CD4-positive, CD25-positive, alpha-beta regulatory T cell (primary cell): Measurements from ENCODE around the gene LRTM1. TPM values are rescaled to one million over a fixed set of nuclear protein-coding genes. Genes with fewer than 3 reads are reported as not detected.

Experiments used
- ATAC-seq, 2 donors: fragments of 150-1000 bp; cut with Tn5 transposase; one replicate each; pipeline ENCODE4 v1.10.0; 2021; ENCODE audit warnings: low read depth in 2 of 2, moderate number of reproducible peaks in 2 of 2, moderate library complexity in 1 of 2
- DNase-seq, 3 donors: peaks; one replicate each; pipeline versions ENCODE4 v3.0.0 to v3.0.0-alpha.2; 2012 to 2022; ENCODE audit warnings: mixed read lengths in 1 of 3
- H3K27ac ChIP-seq: one replicate; pipeline ENCODE4 v1.7.0; 2013; ENCODE audit warnings: mild to moderate bottlenecking, low read length; ENCODE audit not compliant: insufficient read depth, poor library complexity, severe bottlenecking
- H3K27me3 ChIP-seq: one replicate; pipeline ENCODE4 v1.7.0; 2013; ENCODE audit warnings: low read length; ENCODE audit not compliant: control insufficient read depth, insufficient read depth
- H3K36me3 ChIP-seq: one replicate; pipeline ENCODE4 v1.7.0; 2013; ENCODE audit warnings: mild to moderate bottlenecking, low read length, moderate library complexity; ENCODE audit not compliant: control insufficient read depth, insufficient read depth
- H3K4me1 ChIP-seq: 2 replicates; pipeline ENCODE4 v1.7.0; 2013; ENCODE audit warnings: mild to moderate bottlenecking, low read length; ENCODE audit not compliant: insufficient read depth, control insufficient read depth, poor library complexity, severe bottlenecking
- H3K4me3 ChIP-seq: one replicate; pipeline ENCODE4 v1.7.0; 2013; ENCODE audit warnings: low read depth, mild to moderate bottlenecking, low read length, moderate library complexity
- H3K9me3 ChIP-seq, 2 experiments: 1 replicate in 1 of 2; 2 replicates in 1 of 2; pipeline ENCODE4 v1.7.0; 2013; ENCODE audit warnings: low read length in 2 of 2, mild to moderate bottlenecking in 1 of 2, moderate library complexity in 1 of 2; ENCODE audit not compliant: control insufficient read depth in 2 of 2
- H3K27ac Mint-ChIP-seq, 3 donors: one replicate each; pipeline ENCODE4 v1.8.0; 2020 to 2022; ENCODE audit warnings: mild to moderate bottlenecking in 3 of 3, mixed read lengths in 3 of 3, moderate library complexity in 2 of 3
- H3K27me3 Mint-ChIP-seq: one replicate; pipeline ENCODE4 v1.8.0; 2022; ENCODE audit warnings: mild to moderate bottlenecking, mixed read lengths
- H3K36me3 Mint-ChIP-seq: one replicate; pipeline ENCODE4 v1.8.0; 2020; ENCODE audit warnings: mixed read lengths
- H3K4me1 Mint-ChIP-seq, 4 donors: one replicate each; pipeline ENCODE4 v1.8.0; 2020 to 2022; ENCODE audit warnings: mixed read lengths in 4 of 4, mild to moderate bottlenecking in 1 of 4
- H3K4me3 Mint-ChIP-seq, 4 donors: one replicate each; pipeline ENCODE4 v1.8.0; 2020 to 2022; ENCODE audit warnings: mild to moderate bottlenecking in 4 of 4, mixed read lengths in 4 of 4, moderate library complexity in 3 of 4
- H3K9me3 Mint-ChIP-seq, 7 donors: one replicate each; pipeline ENCODE4 v1.8.0; 2020 to 2022; ENCODE audit warnings: mixed read lengths in 7 of 7, mild to moderate bottlenecking in 3 of 7, moderate library complexity in 2 of 7
- polyA plus RNA-seq, 4 donors: library from polyadenylated mRNA; unstranded; fragments of 300-500 nt; fragmentation: Illumina TruSeq; gene quantifications; one replicate each; pipeline ENCODE4 v1.2.3, GENCODE V29; 2021
- total RNA-seq: library from RNA; stranded (reverse); gene quantifications from one replicate; pipeline ENCODE4 v1.2.3, GENCODE V29; 2022

The LRTM1 gene
- total and polyA plus RNA-seq, 5 donors from 2014 or later = not detected

DNA sequence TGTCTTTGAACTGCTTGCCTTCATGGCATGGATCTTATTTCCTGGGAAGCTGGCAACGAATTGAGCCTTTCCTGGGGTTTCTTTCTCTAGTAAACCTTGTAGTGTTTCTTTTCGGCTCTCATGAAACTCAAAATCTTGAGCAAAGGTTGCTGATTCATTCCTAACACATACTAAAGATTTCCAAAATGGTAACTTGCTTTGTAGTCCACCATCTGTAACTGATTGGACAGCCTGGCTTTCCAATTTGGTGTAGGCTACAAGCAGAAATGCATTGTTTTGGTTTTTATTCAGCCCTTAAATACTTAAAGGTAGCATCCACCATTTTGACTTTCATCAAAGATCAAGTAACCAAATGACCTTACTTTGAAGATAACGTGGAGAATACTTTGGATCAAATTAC, 38.1 kb downstream of the LRTM1 start:
- no peaks in the 10 kb centered on the region for H3K27me3 Mint-ChIP-seq
- Histone ChIP-seq H3K36me3 (no peaks in the 10 kb centered on the region), H3K4me3 (no peak overlapping the region), H3K4me1 (no peaks in the 10 kb centered on the region), H3K27ac (no peak overlapping the region), H3K27me3 (no peaks in the 10 kb centered on the region), H3K9me3 (no peaks in the 10 kb centered on the region)
- peaks cover 0 to 4% (median 0%) of the 10 kb centered on the region in 7 donors for H3K9me3 Mint-ChIP-seq
- DNase-seq = no peak
- no peak for ATAC-seq
- no peaks in the 10 kb centered on the region for H3K36me3 Mint-ChIP-seq
- H3K4me3 Mint-ChIP-seq = no peak overlapping the region
- no peaks in the 10 kb centered on the region for H3K4me1 Mint-ChIP-seq
- H3K27ac Mint-ChIP-seq = no peak overlapping the region

DNA sequence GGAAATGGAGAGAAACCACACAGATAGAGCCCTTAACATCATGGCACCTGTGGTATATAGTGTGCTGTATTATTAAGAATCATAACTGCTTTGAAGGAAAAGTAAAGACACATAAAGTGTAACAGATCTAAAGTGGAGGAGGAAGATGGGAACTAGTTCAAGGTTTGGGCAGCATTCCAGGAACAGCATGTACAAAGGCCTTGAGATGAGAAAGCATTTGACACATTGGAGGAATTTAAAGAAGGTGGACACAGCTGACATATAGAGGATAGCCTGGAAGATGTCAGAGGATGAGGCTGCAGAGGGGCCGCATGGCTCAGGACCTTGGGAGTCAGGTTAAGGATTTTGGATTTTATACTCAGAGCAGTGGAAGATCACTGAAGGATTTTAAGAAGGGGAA, 39.0 kb downstream of the LRTM1 start:
- Mint-ChIP-seq H3K9me3 (peaks cover 0 to 4% (median under 1%) of the 10 kb centered on the region in 7 donors), H3K4me1 (no peaks in the 10 kb centered on the region), H3K4me3 (no peak overlapping the region), H3K27ac (no peak overlapping the region), H3K36me3 (no peaks in the 10 kb centered on the region), H3K27me3 (no peaks in the 10 kb centered on the region)
- ATAC-seq (no peak), DNase-seq (no peak)
- Histone ChIP-seq H3K27ac (no peak overlapping the region), H3K27me3 (no peaks in the 10 kb centered on the region), H3K4me3 (no peak overlapping the region), H3K4me1 (no peaks in the 10 kb centered on the region), H3K9me3 (no peaks in the 10 kb centered on the region), H3K36me3 (no peaks in the 10 kb centered on the region)

DNA sequence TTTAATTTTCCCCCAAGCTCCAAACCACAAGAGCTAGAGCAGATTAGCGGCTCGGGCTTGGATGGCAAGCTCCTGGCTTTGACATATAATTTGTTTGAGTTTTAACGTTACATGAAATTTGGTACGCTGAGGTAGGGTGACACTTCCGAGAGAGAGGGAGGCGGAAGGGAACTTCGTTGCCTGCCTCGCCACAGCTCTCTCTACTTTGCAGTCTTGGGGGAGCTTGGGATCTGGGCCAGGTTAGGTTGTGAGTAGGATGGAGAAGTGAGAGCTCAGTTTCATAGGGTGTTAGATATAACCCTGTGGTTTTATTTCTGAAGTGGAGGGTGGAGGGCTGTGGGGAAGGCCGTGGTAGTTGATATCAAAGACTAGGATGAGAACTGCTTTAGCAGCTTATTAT, 39.7 kb downstream of the LRTM1 start:
- Mint-ChIP-seq H3K9me3 (peaks cover 0 to 4% (median 1%) of the 10 kb centered on the region in 7 donors), H3K4me1 (no peaks in the 10 kb centered on the region), H3K27me3 (no peaks in the 10 kb centered on the region), H3K36me3 (no peaks in the 10 kb centered on the region), H3K27ac (no peak overlapping the region), H3K4me3 (no peak overlapping the region)
- no peaks in the 10 kb centered on the region for H3K27me3 ChIP-seq
- H3K27ac ChIP-seq = no peak overlapping the region
- DNase-seq (no peak), ATAC-seq (no peak)
- H3K4me3 ChIP-seq = no peak overlapping the region
- H3K9me3 ChIP-seq = no peaks in the 10 kb centered on the region
- no peaks in the 10 kb centered on the region for H3K4me1 ChIP-seq
- H3K36me3 ChIP-seq = no peaks in the 10 kb centered on the region

DNA sequence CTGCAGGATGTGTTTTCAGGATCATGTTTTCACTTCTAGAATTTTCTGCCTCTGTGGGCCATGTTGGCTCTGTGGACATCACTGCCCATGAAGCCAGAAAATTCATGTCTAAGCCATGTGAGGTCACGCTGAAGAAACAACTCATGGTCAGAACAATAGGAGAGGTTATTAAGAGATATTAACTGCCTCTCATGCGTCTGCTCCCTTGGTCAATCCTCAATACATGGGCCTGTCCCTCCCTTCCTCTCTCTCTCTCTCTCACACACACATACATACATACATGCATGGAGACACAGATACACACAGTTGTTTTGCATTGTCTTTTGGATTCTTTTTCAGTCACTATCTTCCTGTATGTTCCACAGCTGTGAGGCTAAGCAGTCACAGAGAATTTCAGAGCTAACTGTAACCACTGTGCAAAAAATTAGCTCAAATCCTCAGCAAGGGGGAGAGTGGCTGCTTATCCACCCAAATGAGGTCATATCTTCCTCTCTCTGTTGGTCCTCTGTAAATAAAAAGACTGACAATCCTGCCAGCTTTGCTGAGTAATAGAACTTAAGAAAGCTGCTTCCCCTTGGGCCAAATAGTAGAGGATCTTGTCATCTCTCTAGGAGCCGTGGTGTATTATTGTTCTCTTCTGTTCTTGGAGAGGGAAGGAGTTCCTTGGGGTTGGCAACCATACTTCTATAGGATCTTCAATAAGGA, 45.6 kb downstream of the LRTM1 start:
- Mint-ChIP-seq H3K36me3 (no peaks in the 10 kb centered on the region), H3K27me3 (no peaks in the 10 kb centered on the region), H3K4me3 (no peak overlapping the region), H3K4me1 (no peaks in the 10 kb centered on the region), H3K9me3 (peaks cover 0 to 6% (median 1%) of the 10 kb centered on the region in 7 donors), H3K27ac (no peak overlapping the region)
- Histone ChIP-seq H3K9me3 (no peaks in the 10 kb centered on the region), H3K27ac (no peak overlapping the region), H3K36me3 (no peaks in the 10 kb centered on the region), H3K4me1 (no peaks in the 10 kb centered on the region), H3K4me3 (no peak overlapping the region), H3K27me3 (no peaks in the 10 kb centered on the region)
- no peak for ATAC-seq
- DNase-seq = no peak

DNA sequence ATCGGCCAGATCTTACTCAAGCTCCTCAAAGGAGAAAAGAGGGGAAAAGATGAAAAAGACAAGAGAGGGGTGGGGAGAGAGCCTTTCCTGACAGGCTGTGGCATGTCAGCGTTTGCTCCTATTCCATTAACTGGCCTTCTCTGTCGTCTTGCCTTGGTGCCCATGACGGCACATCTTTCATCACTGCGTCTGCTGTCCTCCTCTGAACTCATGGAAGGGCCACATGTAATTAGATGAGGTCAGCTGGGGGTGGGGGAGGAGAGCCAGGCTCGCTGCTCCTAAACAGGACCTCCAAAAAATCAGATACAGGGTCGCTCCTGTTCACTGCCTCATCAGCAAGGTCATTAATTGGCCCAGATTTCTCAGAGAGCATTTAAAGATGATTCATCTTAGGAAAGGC, 49.7 kb downstream of the LRTM1 start:
- DNase-seq (no peak), ATAC-seq (no peak)
- H3K4me3 Mint-ChIP-seq = no peak overlapping the region
- no peaks in the 10 kb centered on the region for H3K36me3 Mint-ChIP-seq
- H3K27ac Mint-ChIP-seq = no peak overlapping the region
- no peaks in the 10 kb centered on the region for H3K27me3 ChIP-seq
- no peaks in the 10 kb centered on the region for H3K9me3 ChIP-seq
- H3K4me3 ChIP-seq = no peak overlapping the region
- no peaks in the 10 kb centered on the region for H3K4me1 ChIP-seq
- H3K9me3 Mint-ChIP-seq = peaks cover 1 to 5% (median 4%) of the 10 kb centered on the region in 7 donors
- H3K4me1 Mint-ChIP-seq = no peaks in the 10 kb centered on the region
- H3K27me3 Mint-ChIP-seq = no peaks in the 10 kb centered on the region
- H3K27ac ChIP-seq = no peak overlapping the region
- H3K36me3 ChIP-seq = no peaks in the 10 kb centered on the region

DNA sequence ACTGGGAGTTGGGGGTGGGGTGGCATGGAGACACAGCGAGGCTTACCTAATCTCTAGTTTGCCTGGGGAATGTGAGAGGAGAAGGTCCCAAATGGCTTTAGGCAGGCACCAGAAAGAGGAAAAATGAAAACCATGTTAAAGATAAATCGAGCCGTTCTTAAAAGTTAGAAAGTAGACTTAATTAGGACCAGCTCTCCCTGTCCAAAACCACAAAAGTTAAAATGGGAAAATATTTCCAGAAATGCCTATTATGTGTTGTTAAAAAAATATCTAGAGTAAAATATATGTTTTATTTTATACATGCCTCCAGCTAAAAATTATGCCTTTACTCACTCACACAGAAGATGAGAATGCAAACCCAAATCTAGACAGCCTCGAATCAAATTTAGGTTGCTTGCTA, 50.1 kb downstream of the LRTM1 start:
- DNase-seq (no peak), ATAC-seq (no peak)
- Histone ChIP-seq H3K9me3 (no peaks in the 10 kb centered on the region), H3K4me3 (no peak overlapping the region), H3K27me3 (no peaks in the 10 kb centered on the region), H3K36me3 (no peaks in the 10 kb centered on the region), H3K27ac (no peak overlapping the region), H3K4me1 (no peaks in the 10 kb centered on the region)
- H3K4me3 Mint-ChIP-seq = no peak overlapping the region
- no peak overlapping the region for H3K27ac Mint-ChIP-seq
- H3K4me1 Mint-ChIP-seq = no peaks in the 10 kb centered on the region
- H3K36me3 Mint-ChIP-seq = no peaks in the 10 kb centered on the region
- no peaks in the 10 kb centered on the region for H3K27me3 Mint-ChIP-seq
- H3K9me3 Mint-ChIP-seq = peaks cover 1 to 8% (median 4%) of the 10 kb centered on the region in 7 donors

DNA sequence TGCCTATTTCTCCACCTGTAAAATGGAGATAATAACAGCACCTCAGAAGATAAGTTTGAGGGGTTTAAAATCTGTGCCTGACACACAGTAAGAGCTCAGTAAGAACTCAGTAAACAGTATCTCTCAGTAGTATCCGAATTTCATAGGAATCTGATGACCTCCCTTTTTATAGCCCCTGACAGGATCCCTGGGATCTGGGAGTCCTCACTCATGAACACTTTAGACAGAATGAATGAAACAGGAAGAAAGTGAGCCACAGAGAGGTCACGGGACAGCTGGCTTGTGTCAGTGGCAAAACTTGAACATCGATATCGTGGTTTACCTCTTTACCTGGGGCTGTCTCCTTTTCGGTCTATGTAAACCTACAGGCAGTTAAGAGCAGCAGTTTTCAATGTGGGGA, 51.2 kb downstream of the LRTM1 start:
- Mint-ChIP-seq H3K27ac (no peak overlapping the region), H3K4me1 (no peaks in the 10 kb centered on the region), H3K27me3 (no peaks in the 10 kb centered on the region), H3K36me3 (no peaks in the 10 kb centered on the region), H3K4me3 (no peak overlapping the region), H3K9me3 (peaks cover 1 to 5% (median 3%) of the 10 kb centered on the region in 7 donors)
- ATAC-seq (no peak), DNase-seq (no peak)
- H3K27ac ChIP-seq = no peak overlapping the region
- no peak overlapping the region for H3K4me3 ChIP-seq
- no peaks in the 10 kb centered on the region for H3K9me3 ChIP-seq
- no peaks in the 10 kb centered on the region for H3K4me1 ChIP-seq
- no peaks in the 10 kb centered on the region for H3K27me3 ChIP-seq
- H3K36me3 ChIP-seq = no peaks in the 10 kb centered on the region

DNA sequence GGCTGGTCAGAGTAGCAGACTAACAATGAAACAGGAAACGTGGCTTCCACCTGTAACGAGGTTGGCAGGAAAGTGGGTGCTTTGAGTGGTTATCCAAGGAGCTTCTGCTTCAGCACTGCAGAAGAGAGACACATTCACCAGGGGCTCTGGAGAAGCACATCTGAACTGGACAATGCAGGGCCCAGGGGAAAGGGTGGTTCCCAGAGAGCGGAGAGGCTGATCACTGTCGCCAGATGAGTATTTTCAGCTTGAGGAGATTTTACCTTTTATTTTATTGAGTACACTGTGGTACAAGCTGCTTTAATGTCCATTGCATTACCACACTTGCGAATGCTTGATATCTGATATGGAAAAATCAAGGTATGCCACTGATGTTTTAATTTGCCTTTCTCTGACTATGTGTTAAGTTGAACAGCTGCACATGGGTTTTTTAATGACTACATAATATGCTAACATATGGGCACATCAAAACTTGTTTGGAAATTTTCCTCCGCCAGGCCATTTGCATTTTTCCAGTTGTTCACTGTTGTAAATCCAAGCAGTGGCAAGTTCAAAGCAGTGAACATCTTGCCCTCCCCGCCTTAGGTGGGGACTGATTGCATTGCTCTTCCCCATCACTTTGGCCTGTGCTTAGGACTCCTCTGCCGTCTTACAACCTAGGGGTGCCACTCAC, 52.1 kb downstream of the LRTM1 start:
- Mint-ChIP-seq H3K4me3 (no peak overlapping the region), H3K36me3 (no peaks in the 10 kb centered on the region), H3K9me3 (peaks cover 1 to 5% (median 3%) of the 10 kb centered on the region in 7 donors), H3K4me1 (no peaks in the 10 kb centered on the region), H3K27ac (no peak overlapping the region), H3K27me3 (no peaks in the 10 kb centered on the region)
- Histone ChIP-seq H3K27ac (no peak overlapping the region), H3K4me1 (no peaks in the 10 kb centered on the region), H3K27me3 (no peaks in the 10 kb centered on the region), H3K4me3 (no peak overlapping the region), H3K9me3 (no peaks in the 10 kb centered on the region), H3K36me3 (no peaks in the 10 kb centered on the region)
- DNase-seq = no peak
- ATAC-seq = no peak
